Ishikawa (cell line): ENCODE results near the gene TAS2R13.

ENCODE experiments used
- CEBPB ChIP-seq: IDR thresholded peaks from 2 replicates; pipeline ENCODE4 v1.6.1; 2012
- CREB1 ChIP-seq: IDR thresholded peaks from 2 replicates; pipeline ENCODE4 v1.6.1; 2012; ENCODE audit warnings: low read depth
- EGR1 ChIP-seq: IDR thresholded peaks from 2 replicates; pipeline ENCODE4 v1.6.1; 2012
- EP300 ChIP-seq: IDR thresholded peaks from 2 replicates; pipeline ENCODE4 v1.6.1; 2012; ENCODE audit warnings: borderline replicate concordance
- FOXM1 ChIP-seq: IDR thresholded peaks from 2 replicates; pipeline ENCODE4 v1.6.1; 2012; ENCODE audit warnings: low read depth, borderline replicate concordance
- NFIC ChIP-seq: IDR thresholded peaks from 2 replicates; pipeline ENCODE4 v1.6.1; 2012
- RAD21 ChIP-seq: IDR thresholded peaks from 2 replicates; pipeline ENCODE4 v1.6.1; 2012; ENCODE audit warnings: low read depth
- TAF1 ChIP-seq: IDR thresholded peaks from 2 replicates; pipeline ENCODE4 v1.6.1; 2012; ENCODE audit warnings: low read depth, mild to moderate bottlenecking
- TCF12 ChIP-seq: IDR thresholded peaks from 2 replicates; pipeline ENCODE4 v1.6.1; 2012; ENCODE audit warnings: low read depth
- TEAD4 ChIP-seq: IDR thresholded peaks from 2 replicates; pipeline ENCODE4 v1.6.1; 2012
- YY1 ChIP-seq: IDR thresholded peaks from 2 replicates; pipeline ENCODE4 v1.6.1; 2012; ENCODE audit warnings: low read depth
- ZBTB7A ChIP-seq: IDR thresholded peaks from 2 replicates; pipeline ENCODE4 v1.6.1; 2012; ENCODE audit warnings: low read depth
- TF ChIP-seq, protein P1 (sequence below): IDR thresholded peaks from 2 replicates; pipeline ENCODE4 v1.6.1; 2012
- TF ChIP-seq, protein P2 (sequence below): IDR thresholded peaks from 2 replicates; pipeline ENCODE4 v1.6.1; 2012
- TF ChIP-seq, protein P3 (sequence below): IDR thresholded peaks from 2 replicates; pipeline ENCODE4 v1.6.1; 2012; ENCODE audit warnings: low read depth, mild to moderate bottlenecking

TAS2R13 gene

DNA sequence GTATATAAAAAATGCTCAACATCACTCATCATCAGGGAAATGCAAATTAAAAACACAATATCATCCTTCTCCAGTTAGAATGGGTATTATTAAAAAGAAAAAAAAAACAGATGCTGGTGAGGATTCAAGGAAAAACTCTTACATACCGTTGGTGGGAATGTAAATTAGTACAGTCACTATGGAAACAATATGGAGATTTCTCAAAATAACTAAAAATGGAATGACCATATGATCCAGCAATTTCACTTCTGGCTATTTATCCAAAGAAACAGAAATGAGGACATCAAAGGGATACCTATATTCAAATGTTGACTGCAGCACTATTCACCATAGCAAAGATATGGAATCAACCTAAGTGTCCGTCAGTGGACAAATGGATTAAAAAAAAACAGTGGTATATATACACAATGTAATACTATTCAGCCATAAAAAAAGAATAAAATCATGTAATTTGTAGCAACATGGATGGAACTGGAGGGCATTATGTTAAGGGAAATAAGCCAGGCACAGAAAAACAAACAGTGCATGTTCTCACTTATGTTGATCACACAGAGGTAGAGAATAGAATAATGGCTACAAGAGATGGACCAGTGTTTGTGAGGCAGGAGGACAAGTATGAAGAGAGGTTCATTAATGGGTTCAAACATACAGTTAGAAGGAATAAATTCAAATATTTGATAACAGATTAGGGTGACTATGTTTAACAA, 45.7 kb downstream of the TAS2R13 start:
- TF ChIP-seq CEBPB (no peak), EP300 (no peak), CREB1 (no peak), FOXM1 (no peak), YY1 (no peak), EGR1 (no peak), TEAD4 (no peak), TCF12 (no peak), RAD21 (no peak), ZBTB7A (no peak), TAF1 (no peak), NFIC (no peak)
- TF ChIP-seq, protein P1, sequence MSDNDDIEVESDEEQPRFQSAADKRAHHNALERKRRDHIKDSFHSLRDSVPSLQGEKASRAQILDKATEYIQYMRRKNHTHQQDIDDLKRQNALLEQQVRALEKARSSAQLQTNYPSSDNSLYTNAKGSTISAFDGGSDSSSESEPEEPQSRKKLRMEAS: no peak
- TF ChIP-seq, protein P2, sequence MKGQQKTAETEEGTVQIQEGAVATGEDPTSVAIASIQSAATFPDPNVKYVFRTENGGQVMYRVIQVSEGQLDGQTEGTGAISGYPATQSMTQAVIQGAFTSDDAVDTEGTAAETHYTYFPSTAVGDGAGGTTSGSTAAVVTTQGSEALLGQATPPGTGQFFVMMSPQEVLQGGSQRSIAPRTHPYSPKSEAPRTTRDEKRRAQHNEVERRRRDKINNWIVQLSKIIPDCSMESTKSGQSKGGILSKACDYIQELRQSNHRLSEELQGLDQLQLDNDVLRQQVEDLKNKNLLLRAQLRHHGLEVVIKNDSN: no peak
- TF ChIP-seq, protein P3, sequence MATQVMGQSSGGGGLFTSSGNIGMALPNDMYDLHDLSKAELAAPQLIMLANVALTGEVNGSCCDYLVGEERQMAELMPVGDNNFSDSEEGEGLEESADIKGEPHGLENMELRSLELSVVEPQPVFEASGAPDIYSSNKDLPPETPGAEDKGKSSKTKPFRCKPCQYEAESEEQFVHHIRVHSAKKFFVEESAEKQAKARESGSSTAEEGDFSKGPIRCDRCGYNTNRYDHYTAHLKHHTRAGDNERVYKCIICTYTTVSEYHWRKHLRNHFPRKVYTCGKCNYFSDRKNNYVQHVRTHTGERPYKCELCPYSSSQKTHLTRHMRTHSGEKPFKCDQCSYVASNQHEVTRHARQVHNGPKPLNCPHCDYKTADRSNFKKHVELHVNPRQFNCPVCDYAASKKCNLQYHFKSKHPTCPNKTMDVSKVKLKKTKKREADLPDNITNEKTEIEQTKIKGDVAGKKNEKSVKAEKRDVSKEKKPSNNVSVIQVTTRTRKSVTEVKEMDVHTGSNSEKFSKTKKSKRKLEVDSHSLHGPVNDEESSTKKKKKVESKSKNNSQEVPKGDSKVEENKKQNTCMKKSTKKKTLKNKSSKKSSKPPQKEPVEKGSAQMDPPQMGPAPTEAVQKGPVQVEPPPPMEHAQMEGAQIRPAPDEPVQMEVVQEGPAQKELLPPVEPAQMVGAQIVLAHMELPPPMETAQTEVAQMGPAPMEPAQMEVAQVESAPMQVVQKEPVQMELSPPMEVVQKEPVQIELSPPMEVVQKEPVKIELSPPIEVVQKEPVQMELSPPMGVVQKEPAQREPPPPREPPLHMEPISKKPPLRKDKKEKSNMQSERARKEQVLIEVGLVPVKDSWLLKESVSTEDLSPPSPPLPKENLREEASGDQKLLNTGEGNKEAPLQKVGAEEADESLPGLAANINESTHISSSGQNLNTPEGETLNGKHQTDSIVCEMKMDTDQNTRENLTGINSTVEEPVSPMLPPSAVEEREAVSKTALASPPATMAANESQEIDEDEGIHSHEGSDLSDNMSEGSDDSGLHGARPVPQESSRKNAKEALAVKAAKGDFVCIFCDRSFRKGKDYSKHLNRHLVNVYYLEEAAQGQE: no peak

DNA sequence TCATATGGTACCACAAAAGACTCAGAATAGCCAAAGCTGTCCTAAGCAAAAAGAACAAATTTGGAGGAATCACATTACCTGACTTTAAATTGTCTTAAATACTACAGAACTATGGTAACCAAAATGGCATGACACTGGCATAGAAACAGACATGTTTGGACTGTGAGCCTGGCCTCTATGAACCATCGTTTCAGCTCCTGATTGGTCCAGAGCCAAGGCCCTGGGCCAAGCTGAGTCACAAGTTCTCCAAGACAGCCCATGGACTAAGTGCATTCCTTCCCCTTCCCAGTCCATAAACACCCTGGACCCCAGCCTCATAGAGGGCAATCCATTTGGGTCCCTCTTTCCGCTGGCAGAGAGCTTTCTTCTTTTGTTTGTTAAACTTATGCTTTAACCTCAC, 48.0 kb downstream of the TAS2R13 start:
- TF ChIP-seq EP300: no peak
